Activated gamma-delta T cell (primary cell): ENCODE measurements around the gene TANK.
"Not testable (repeated sequence)": the region's sequence is repeated elsewhere in the genome, so short reads cannot be mapped to it uniquely, and the experiment has no call there.

Experiments used
- DNase-seq: peaks from one replicate; lab custom pipeline; 2025; lab: John Stamatoyannopoulos, UW

TANK gene

GRCh38 chr2:161278564-161279229 is 118.5 kb downstream of the TANK start:
- not testable (repeated sequence) for DNase-seq

GRCh38 chr2:161279230-161279815 is 119.1 kb downstream of the TANK start:
- not testable (repeated sequence) for DNase-seq

- DNase-seq, result not testable (repeated sequence)
Measured at GRCh38 chr2:161280906-161281323, 120.7 kb downstream of the TANK start.

GRCh38 chr2:161281615-161282310 is 121.5 kb downstream of the TANK start:
- not testable (repeated sequence) for DNase-seq

- not testable (repeated sequence) for DNase-seq
Measured at GRCh38 chr2:161282311-161282644, 122.0 kb downstream of the TANK start.

- DNase-seq, result no peak
Measured at GRCh38 chr2:161283926-161284325, 123.7 kb downstream of the TANK start.
